Natural killer cell (primary cell): Measurements from ENCODE around the gene STX16. TPM values are rescaled to one million over a fixed set of nuclear protein-coding genes. Genes with fewer than 3 reads are reported as not detected.

ENCODE experiments used
- ATAC-seq, 3 donors: fragments of 150-1000 bp in 2 of 3; fragments of 200-7000 bp in 1 of 3; cut with Tn5 transposase; 1 replicate in 1 of 3; 2 replicates in 2 of 3; pipeline ENCODE4 v1.10.0; 2021; ENCODE audit warnings: mild to moderate bottlenecking in 2 of 3, moderate library complexity in 2 of 3
- DNase-seq, 2 donors: peaks; one replicate each; pipeline versions ENCODE4 v3.0.0 to v3.0.0-alpha.2; 2013 to 2021; ENCODE audit warnings: mixed read lengths in 1 of 2
- H3K27ac ChIP-seq: one replicate; pipeline ENCODE4 v1.5.1; 2013; ENCODE audit warnings: mild to moderate bottlenecking, low read length
- H3K27me3 ChIP-seq: one replicate; pipeline ENCODE4 v1.6.1; 2013; ENCODE audit warnings: low read length; ENCODE audit not compliant: control insufficient read depth, insufficient read depth
- H3K36me3 ChIP-seq: one replicate; pipeline ENCODE4 v1.6.1; 2013; ENCODE audit warnings: low read length; ENCODE audit not compliant: control insufficient read depth, insufficient read depth
- H3K4me1 ChIP-seq: one replicate; pipeline ENCODE4 v1.6.1; 2013; ENCODE audit warnings: low read length; ENCODE audit not compliant: control insufficient read depth, insufficient read depth
- H3K4me3 ChIP-seq: one replicate; pipeline ENCODE4 v1.5.1; 2013; ENCODE audit warnings: low read length
- H3K9me3 ChIP-seq: one replicate; pipeline ENCODE4 v1.6.1; 2013; ENCODE audit warnings: low read length; ENCODE audit not compliant: control insufficient read depth, insufficient read depth
- H3K27ac Mint-ChIP-seq, 2 donors: one replicate each; pipeline ENCODE4 v1.8.0; 2022; ENCODE audit warnings: mild to moderate bottlenecking in 2 of 2, mixed read lengths in 2 of 2, moderate library complexity in 1 of 2
- H3K27me3 Mint-ChIP-seq, 2 donors: one replicate each; pipeline ENCODE4 v1.8.0; 2022; ENCODE audit warnings: low read depth in 2 of 2, mixed read lengths in 2 of 2
- H3K36me3 Mint-ChIP-seq: one replicate; pipeline ENCODE4 v1.8.0; 2022; ENCODE audit warnings: mixed read lengths
- H3K4me1 Mint-ChIP-seq, 2 donors: one replicate each; pipeline ENCODE4 v1.8.0; 2022; ENCODE audit warnings: mixed read lengths in 2 of 2
- H3K4me3 Mint-ChIP-seq: one replicate; pipeline ENCODE4 v1.8.0; 2022; ENCODE audit warnings: mild to moderate bottlenecking, moderate library complexity, mixed read lengths
- H3K9me3 Mint-ChIP-seq, 2 donors: one replicate each; pipeline ENCODE4 v1.8.0; 2022; ENCODE audit warnings: mixed read lengths in 2 of 2
- WGBS: methylation state at CpG from one replicate; pipeline ENCODE4 v1.1.7; 2013; ENCODE audit warnings: missing lambda C conversion rate; ENCODE audit not compliant: insufficient coverage; 5-methylcytosine and 5-hydroxymethylcytosine counted together
- intact Hi-C: fragments of 100-400 bp; cut with micrococcal nuclease; formaldehyde crosslinking; loops from one replicate; pipeline ENCODE4 v1.14.2; 2022
- total RNA-seq, 4 donors: library from RNA; stranded (reverse); fragments of 120-200 nt in 1 of 4; gene quantifications; one replicate each; pipeline versions ENCODE4 v1.2.3 to v1.2.4, GENCODE V29; 2013 to 2022
- TF ChIP-seq, protein P1 (sequence below): fragments of 200-600 bp; IDR thresholded peaks from one replicate; pipeline ENCODE4 v1.8.0; 2022; ENCODE audit warnings: antibody characterized with exemption

STX16 gene
- total RNA-seq, 3 donors from 2014 or later (not counting 1 experiment from before 2014, with no cell fraction given) = 136 to 146 (median 143) TPM

DNA sequence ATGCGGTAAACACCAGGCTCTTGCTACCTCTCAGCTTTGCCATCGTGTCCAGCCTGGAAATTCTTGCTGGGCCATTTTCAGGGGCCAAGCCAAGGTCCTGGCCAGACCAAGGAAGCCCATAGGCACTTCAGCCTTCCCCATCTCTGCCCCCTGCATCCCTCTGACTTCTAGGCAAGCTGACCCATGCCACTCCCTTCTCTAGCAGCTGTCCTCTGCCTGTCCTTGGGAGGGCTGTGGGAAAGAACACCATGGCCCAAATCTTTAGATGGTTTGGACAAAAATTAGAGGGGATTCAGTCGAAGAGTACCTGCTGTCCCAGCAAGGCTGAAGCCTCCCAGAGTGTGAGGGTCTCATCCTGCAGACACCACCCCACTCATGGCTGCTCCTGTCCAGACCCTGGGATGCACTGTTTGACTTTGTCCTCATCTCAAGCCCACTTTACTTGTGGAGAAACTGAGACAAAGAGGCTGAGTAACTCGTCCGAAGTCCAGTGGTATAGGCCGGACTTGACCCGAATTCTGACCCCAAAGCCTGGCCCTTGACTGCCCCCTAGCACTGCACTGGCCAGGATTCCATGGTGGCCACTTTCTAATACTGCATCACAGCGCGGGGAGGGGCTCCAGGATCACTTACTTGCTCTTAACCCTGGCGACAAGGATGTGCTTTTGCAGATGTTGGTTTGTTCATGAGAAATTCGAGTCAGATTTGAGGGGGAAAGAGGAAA is 22.4 kb upstream of the STX16 start:
- DNase-seq (no peak), ATAC-seq (no peak)
- TF ChIP-seq, protein P1, sequence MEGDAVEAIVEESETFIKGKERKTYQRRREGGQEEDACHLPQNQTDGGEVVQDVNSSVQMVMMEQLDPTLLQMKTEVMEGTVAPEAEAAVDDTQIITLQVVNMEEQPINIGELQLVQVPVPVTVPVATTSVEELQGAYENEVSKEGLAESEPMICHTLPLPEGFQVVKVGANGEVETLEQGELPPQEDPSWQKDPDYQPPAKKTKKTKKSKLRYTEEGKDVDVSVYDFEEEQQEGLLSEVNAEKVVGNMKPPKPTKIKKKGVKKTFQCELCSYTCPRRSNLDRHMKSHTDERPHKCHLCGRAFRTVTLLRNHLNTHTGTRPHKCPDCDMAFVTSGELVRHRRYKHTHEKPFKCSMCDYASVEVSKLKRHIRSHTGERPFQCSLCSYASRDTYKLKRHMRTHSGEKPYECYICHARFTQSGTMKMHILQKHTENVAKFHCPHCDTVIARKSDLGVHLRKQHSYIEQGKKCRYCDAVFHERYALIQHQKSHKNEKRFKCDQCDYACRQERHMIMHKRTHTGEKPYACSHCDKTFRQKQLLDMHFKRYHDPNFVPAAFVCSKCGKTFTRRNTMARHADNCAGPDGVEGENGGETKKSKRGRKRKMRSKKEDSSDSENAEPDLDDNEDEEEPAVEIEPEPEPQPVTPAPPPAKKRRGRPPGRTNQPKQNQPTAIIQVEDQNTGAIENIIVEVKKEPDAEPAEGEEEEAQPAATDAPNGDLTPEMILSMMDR = no peak
- Histone ChIP-seq H3K27ac (no peak overlapping the region), H3K36me3 (no peaks in the 10 kb centered on the region), H3K4me1 (peaks cover 33% of the 10 kb centered on the region), H3K27me3 (no peaks in the 10 kb centered on the region), H3K9me3 (no peaks in the 10 kb centered on the region), H3K4me3 (no peak overlapping the region)
- intact Hi-C loops = no loop called here
- H3K36me3 Mint-ChIP-seq = no peaks in the 10 kb centered on the region
- no peak overlapping the region for H3K27ac Mint-ChIP-seq
- H3K9me3 Mint-ChIP-seq = no peaks in the 10 kb centered on the region
- peaks cover 0 to 3% of the 10 kb centered on the region in 2 donors for H3K27me3 Mint-ChIP-seq
- H3K4me1 Mint-ChIP-seq = peaks cover 10 to 11% of the 10 kb centered on the region in 2 donors
- H3K4me3 Mint-ChIP-seq = no peak overlapping the region
- WGBS = 70% methylated on average over 11 of the region's 11 CpGs

DNA sequence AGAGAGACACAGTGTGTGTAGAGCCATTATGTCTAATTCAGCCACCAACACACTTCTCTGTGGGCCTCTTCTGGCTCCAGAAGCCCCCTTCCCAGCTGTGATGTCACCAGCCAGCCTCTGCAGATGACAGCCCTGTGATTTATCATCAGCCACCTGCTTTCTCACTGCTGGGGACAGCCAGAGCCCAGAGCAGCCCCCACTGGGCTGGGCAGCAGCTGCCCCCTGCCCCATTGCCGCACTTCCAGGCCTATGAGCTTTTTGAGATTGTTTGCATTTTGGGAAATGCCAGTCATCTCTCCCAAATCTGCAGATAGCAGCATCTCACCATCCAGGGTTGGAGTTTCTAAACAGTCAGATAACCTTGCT is 21.9 kb upstream of the STX16 start:
- Mint-ChIP-seq H3K27ac (no peak overlapping the region), H3K9me3 (no peaks in the 10 kb centered on the region), H3K27me3 (peaks cover 0 to 3% of the 10 kb centered on the region in 2 donors), H3K4me3 (no peak overlapping the region), H3K36me3 (no peaks in the 10 kb centered on the region), H3K4me1 (peaks cover 10 to 11% of the 10 kb centered on the region in 2 donors)
- no peaks in the 10 kb centered on the region for H3K27me3 ChIP-seq
- H3K4me1 ChIP-seq = peaks cover 33% of the 10 kb centered on the region
- 94% methylated on average over 1 of the region's 1 CpG for WGBS
- DNase-seq = no peak
- H3K9me3 ChIP-seq = no peaks in the 10 kb centered on the region
- no peak overlapping the region for H3K4me3 ChIP-seq
- H3K27ac ChIP-seq = no peak overlapping the region
- intact Hi-C loops = no loop called here
- H3K36me3 ChIP-seq = no peaks in the 10 kb centered on the region
- ATAC-seq = no peak
- TF ChIP-seq, protein P1 = no peak

DNA sequence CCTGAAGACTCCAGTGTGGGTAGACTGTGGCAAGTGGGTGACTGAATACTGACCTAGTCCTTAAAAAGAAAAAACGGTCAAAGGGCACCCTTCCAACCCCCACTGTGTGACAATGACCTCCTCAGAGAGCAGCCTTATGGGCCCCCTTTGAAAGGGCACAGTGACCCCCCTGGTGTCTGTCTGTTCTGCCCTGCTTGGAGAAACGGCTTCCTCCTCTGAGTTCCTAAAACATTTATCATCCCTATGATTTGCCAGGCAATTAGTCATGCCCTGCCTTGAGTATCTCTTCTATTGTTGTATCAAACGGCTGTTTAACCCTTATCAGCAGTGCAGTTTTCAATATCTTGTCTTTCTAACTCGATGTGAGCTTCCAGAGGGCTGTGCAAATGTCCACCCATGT is 21.0 kb upstream of the STX16 start:
- H3K27ac ChIP-seq = no peak overlapping the region
- Mint-ChIP-seq H3K27ac (no peak overlapping the region), H3K36me3 (no peaks in the 10 kb centered on the region), H3K9me3 (no peaks in the 10 kb centered on the region), H3K27me3 (peaks cover 0 to 3% of the 10 kb centered on the region in 2 donors), H3K4me1 (peaks cover 10 to 11% of the 10 kb centered on the region in 2 donors), H3K4me3 (no peak overlapping the region)
- WGBS = 48% methylated on average over 4 of the region's 4 CpGs
- no peaks in the 10 kb centered on the region for H3K27me3 ChIP-seq
- TF ChIP-seq, protein P1 = no peak
- no peak overlapping the region for H3K4me3 ChIP-seq
- intact Hi-C loops = no loop called here
- peaks cover 32% of the 10 kb centered on the region for H3K4me1 ChIP-seq
- H3K9me3 ChIP-seq = no peaks in the 10 kb centered on the region
- no peak for DNase-seq
- H3K36me3 ChIP-seq = no peaks in the 10 kb centered on the region
- no peak for ATAC-seq
